ENCODE results near the gene DPCD. TPM values are rescaled to one million over a fixed set of nuclear protein-coding genes. Genes with fewer than 3 reads are reported as not detected.

The DPCD gene
- total RNA-seq, 1 experiment from 2014 or later, result 39.5 TPM

DNA sequence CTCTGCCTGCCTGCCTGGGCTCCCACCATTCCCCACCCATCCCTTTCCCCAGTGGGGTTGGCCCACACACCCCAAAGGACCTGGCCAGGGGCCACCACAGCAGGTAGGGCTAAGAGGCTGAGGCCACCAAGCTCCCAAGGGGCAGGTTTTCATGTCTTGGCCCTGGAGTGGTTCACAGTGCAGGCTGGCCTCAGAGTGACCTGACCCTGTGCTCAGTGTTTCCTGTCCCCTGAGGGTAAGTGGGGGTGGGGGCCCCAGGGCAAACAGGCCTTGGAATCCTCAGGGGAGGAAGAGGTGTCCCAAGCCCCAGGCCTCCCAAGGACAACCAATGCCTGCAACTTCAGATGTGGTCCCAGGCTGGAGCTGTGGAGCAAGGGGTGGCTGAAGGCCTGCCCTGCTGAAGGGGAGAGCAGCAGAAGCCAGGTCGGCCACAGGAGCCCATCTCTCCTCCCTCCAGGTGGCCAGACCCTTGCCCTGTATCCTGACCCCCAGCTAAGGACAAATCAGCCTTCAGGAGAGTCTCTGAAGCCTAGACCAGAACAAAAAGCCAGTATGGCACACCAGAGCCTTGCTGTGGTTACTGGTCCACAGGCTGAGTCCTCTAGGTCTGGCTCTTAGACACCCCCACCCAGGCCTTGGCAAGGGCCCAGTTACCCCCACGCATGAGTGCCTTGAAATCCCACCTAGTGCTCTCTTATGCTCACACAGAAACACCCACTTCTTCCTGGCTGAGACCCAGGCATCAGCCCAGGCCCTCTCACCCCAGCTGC is 27.6 kb upstream of the DPCD start:
- no TSS peak for BruUV-seq (replicated peaks)
- ATAC-seq (no peak), DNase-seq (ENCODE audit: low read depth, low spot score) (no peak)
- Histone ChIP-seq H3K4me3 (replicated peaks in 1 of 2; ENCODE audit: low read depth in 1 of 2, low read length in 2 of 2) (no peak overlapping the region), H3K9me3 (ENCODE audit: control insufficient read depth in 1 of 2, insufficient read depth in 1 of 2, low read depth in 1 of 2, low read length in 2 of 2) (no peaks in the 10 kb centered on the region), H2AFZ (ENCODE audit: low read depth, low read length, poor library complexity, severe bottlenecking) (no peak overlapping the region), H3K9me2 (ENCODE audit: insufficient read depth) (no peaks in the 10 kb centered on the region), H3K4me2 (ENCODE audit: low read length) (no peak overlapping the region), H3K27me3 (ENCODE audit: insufficient read depth, low read length) (no peaks in the 10 kb centered on the region; the same call in 1 of the 2 replicates), H3K27ac (ENCODE audit: low read depth, low read length) (no peak overlapping the region), H3K36me3 (ENCODE audit: control insufficient read depth in 1 of 2, insufficient read depth in 2 of 2, low read length in 2 of 2) (0 out of 4 replicates have a peak, but pooled peaks cover 0 to 3% of the 10 kb centered on the region in 2 experiments), H4K20me1 (ENCODE audit: insufficient read depth) (no peaks in the 10 kb centered on the region), H3K9ac (ENCODE audit: low read length) (no peak overlapping the region), H3K4me1 (ENCODE audit: control insufficient read depth in 1 of 2, insufficient read depth in 2 of 2, low read length in 2 of 2) (peaks cover 6 to 12% of the 10 kb centered on the region in 2 experiments; a peak in 3 of 4 replicates), H3K79me2 (ENCODE audit: insufficient read depth, low read length) (no peaks in the 10 kb centered on the region)
- ChIA-PET RAD21 (ENCODE audit: low non-redundant PET in 1 of 2, low total read pairs in 2 of 2, uncharacterized antibody in 2 of 2, unreplicated experiment in 2 of 2) (no interaction called here), POLR2A (no interaction called here), CTCF (interaction anchor here (1.4 to 2.2 kb wide), 2 partner anchors 259 to 346 kb away, joined by 3 to 9 read pairs; no protein-coding TSS in a partner anchor)
- TF ChIP-seq REST (IDR thresholded peaks at IDR 0.05; ENCODE audit: low read depth), result no peak
- no peak for TF ChIP-seq CEBPB (IDR thresholded peaks at IDR 0.05; ENCODE audit: low read depth)
- no peak for TF ChIP-seq EGR1 (IDR thresholded peaks at IDR 0.05; ENCODE audit: low read depth)
- no peak for TF ChIP-seq EZH2phosphoT487 (IDR thresholded peaks at IDR 0.05; ENCODE audit: borderline replicate concordance)
- no peak for TF ChIP-seq CTCF (IDR thresholded peaks at IDR 0.05 in 2 of 3, conservative IDR thresholded peaks at IDR 0.05 in 1 of 3; ENCODE audit: borderline replicate concordance in 1 of 3, insufficient read depth in 1 of 3, low read depth in 2 of 3, low read length in 2 of 3)
- TF ChIP-seq CBX3 (IDR thresholded peaks at IDR 0.05; ENCODE audit: low read depth), result no peak
- TF ChIP-seq RAD21 (IDR thresholded peaks at IDR 0.05; ENCODE audit: low read depth), result no peak
- no peak for TF ChIP-seq ZNF274 (IDR thresholded peaks at IDR 0.05; ENCODE audit: low read depth, low read length)
- TF ChIP-seq SIN3A (IDR thresholded peaks at IDR 0.05; ENCODE audit: low read depth), result no peak
- intact Hi-C loops (cut with micrococcal nuclease), result no loop called here

All from HCT116 (cell line).